Natural killer cell (primary cell): ENCODE data around the gene SLC39A11. TPM values are rescaled to one million over a fixed set of nuclear protein-coding genes. Genes with fewer than 3 reads are reported as not detected.

Experiments
- ATAC-seq, 3 donors: fragments of 150-1000 bp in 2 of 3; fragments of 200-7000 bp in 1 of 3; cut with Tn5 transposase; 1 replicate in 1 of 3; 2 replicates in 2 of 3; pipeline ENCODE4 v1.10.0; 2021; ENCODE audit warnings: mild to moderate bottlenecking in 2 of 3, moderate library complexity in 2 of 3
- DNase-seq, 2 donors: peaks; one replicate each; pipeline versions ENCODE4 v3.0.0 to v3.0.0-alpha.2; 2013 to 2021; ENCODE audit warnings: mixed read lengths in 1 of 2
- H3K27ac ChIP-seq: one replicate; pipeline ENCODE4 v1.5.1; 2013; ENCODE audit warnings: mild to moderate bottlenecking, low read length
- H3K27me3 ChIP-seq: one replicate; pipeline ENCODE4 v1.6.1; 2013; ENCODE audit warnings: low read length; ENCODE audit not compliant: control insufficient read depth, insufficient read depth
- H3K36me3 ChIP-seq: one replicate; pipeline ENCODE4 v1.6.1; 2013; ENCODE audit warnings: low read length; ENCODE audit not compliant: control insufficient read depth, insufficient read depth
- H3K4me1 ChIP-seq: one replicate; pipeline ENCODE4 v1.6.1; 2013; ENCODE audit warnings: low read length; ENCODE audit not compliant: control insufficient read depth, insufficient read depth
- H3K4me3 ChIP-seq: one replicate; pipeline ENCODE4 v1.5.1; 2013; ENCODE audit warnings: low read length
- H3K9me3 ChIP-seq: one replicate; pipeline ENCODE4 v1.6.1; 2013; ENCODE audit warnings: low read length; ENCODE audit not compliant: control insufficient read depth, insufficient read depth
- H3K27ac Mint-ChIP-seq, 2 donors: one replicate each; pipeline ENCODE4 v1.8.0; 2022; ENCODE audit warnings: mild to moderate bottlenecking in 2 of 2, mixed read lengths in 2 of 2, moderate library complexity in 1 of 2
- H3K27me3 Mint-ChIP-seq, 2 donors: one replicate each; pipeline ENCODE4 v1.8.0; 2022; ENCODE audit warnings: low read depth in 2 of 2, mixed read lengths in 2 of 2
- H3K36me3 Mint-ChIP-seq: one replicate; pipeline ENCODE4 v1.8.0; 2022; ENCODE audit warnings: mixed read lengths
- H3K4me1 Mint-ChIP-seq, 2 donors: one replicate each; pipeline ENCODE4 v1.8.0; 2022; ENCODE audit warnings: mixed read lengths in 2 of 2
- H3K4me3 Mint-ChIP-seq: one replicate; pipeline ENCODE4 v1.8.0; 2022; ENCODE audit warnings: mild to moderate bottlenecking, moderate library complexity, mixed read lengths
- H3K9me3 Mint-ChIP-seq, 2 donors: one replicate each; pipeline ENCODE4 v1.8.0; 2022; ENCODE audit warnings: mixed read lengths in 2 of 2
- CTCF ChIP-seq: fragments of 200-600 bp; IDR thresholded peaks from one replicate; pipeline ENCODE4 v1.8.0; 2022; ENCODE audit warnings: antibody characterized with exemption
- WGBS: methylation state at CpG from one replicate; pipeline ENCODE4 v1.1.7; 2013; ENCODE audit warnings: missing lambda C conversion rate; ENCODE audit not compliant: insufficient coverage; 5-methylcytosine and 5-hydroxymethylcytosine counted together
- intact Hi-C: fragments of 100-400 bp; cut with micrococcal nuclease; formaldehyde crosslinking; loops from one replicate; pipeline ENCODE4 v1.14.2; 2022
- total RNA-seq, 4 donors: library from RNA; stranded (reverse); fragments of 120-200 nt in 1 of 4; gene quantifications; one replicate each; pipeline versions ENCODE4 v1.2.3 to v1.2.4, GENCODE V29; 2013 to 2022

Gene SLC39A11
- total RNA-seq, 3 donors from 2014 or later (not counting 1 experiment from before 2014, with no cell fraction given): 32.6 to 44.9 (median 39.4) TPM

GRCh38 chr17:72672729-72673128, 419.8 kb downstream of the SLC39A11 start:
- peaks cover 0 to 2% of the 10 kb centered on the region in 2 donors for H3K9me3 Mint-ChIP-seq
- no peaks in the 10 kb centered on the region for H3K4me1 ChIP-seq
- no peak overlapping the region for H3K4me3 ChIP-seq
- WGBS: 94% methylated on average over 4 of the region's 4 CpGs
- no peak overlapping the region for H3K27ac Mint-ChIP-seq
- no peaks in the 10 kb centered on the region for H3K36me3 Mint-ChIP-seq
- no peak overlapping the region for H3K27ac ChIP-seq
- DNase-seq: no peak
- H3K9me3 ChIP-seq: no peaks in the 10 kb centered on the region
- H3K4me1 Mint-ChIP-seq: no peaks in the 10 kb centered on the region
- TF ChIP-seq CTCF: no peak
- intact Hi-C loops: no loop called here
- no peaks in the 10 kb centered on the region for H3K36me3 ChIP-seq
- H3K27me3 ChIP-seq: no peaks in the 10 kb centered on the region
- no peak for ATAC-seq
- H3K4me3 Mint-ChIP-seq: no peak overlapping the region
- H3K27me3 Mint-ChIP-seq: no peaks in the 10 kb centered on the region

DNA sequence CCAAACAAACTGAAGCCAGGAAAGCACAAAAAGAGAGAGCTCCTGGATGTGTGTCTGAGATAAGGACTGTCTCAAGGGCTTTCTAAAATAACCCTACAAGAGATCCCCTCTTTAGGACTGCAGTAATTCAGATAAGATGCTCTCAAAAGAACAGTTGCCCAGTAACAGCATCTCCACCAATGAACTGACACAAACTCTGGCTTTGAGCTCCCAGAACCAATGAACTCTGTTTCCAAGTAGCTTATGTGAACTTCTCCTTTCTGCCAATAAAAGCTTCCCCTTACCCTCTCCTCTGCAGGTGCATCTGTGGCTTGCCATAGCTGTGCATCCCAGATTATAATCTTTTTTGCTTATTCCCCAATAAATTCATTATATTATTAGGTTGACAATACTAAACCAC, 421.5 kb downstream of the SLC39A11 start:
- intact Hi-C loops: no loop called here

GRCh38 chr17:72667096-72668063, 425.1 kb downstream of the SLC39A11 start:
- Histone ChIP-seq H3K36me3 (no peaks in the 10 kb centered on the region), H3K27ac (no peak overlapping the region), H3K27me3 (no peaks in the 10 kb centered on the region), H3K4me1 (no peaks in the 10 kb centered on the region), H3K4me3 (no peak overlapping the region), H3K9me3 (no peaks in the 10 kb centered on the region)
- DNase-seq: no peak
- Mint-ChIP-seq H3K27ac (no peak overlapping the region), H3K36me3 (no peaks in the 10 kb centered on the region), H3K9me3 (peaks cover 2 to 4% of the 10 kb centered on the region in 2 donors), H3K4me1 (no peaks in the 10 kb centered on the region), H3K27me3 (no peaks in the 10 kb centered on the region), H3K4me3 (no peak overlapping the region)
- TF ChIP-seq CTCF: no peak
- no peak for ATAC-seq
- 93% methylated on average over 5 of the region's 5 CpGs for WGBS
- intact Hi-C loops: no loop called here

More for the DNA sequence above, 421.5 kb downstream of the SLC39A11 start:
- H3K9me3 Mint-ChIP-seq: peaks cover 0 to 2% of the 10 kb centered on the region in 2 donors
- H3K27ac Mint-ChIP-seq: no peak overlapping the region
- H3K4me1 ChIP-seq: no peaks in the 10 kb centered on the region
- no peak overlapping the region for H3K4me3 Mint-ChIP-seq
- DNase-seq: no peak
- H3K4me3 ChIP-seq: no peak overlapping the region
- no peaks in the 10 kb centered on the region for H3K36me3 Mint-ChIP-seq
- no peaks in the 10 kb centered on the region for H3K36me3 ChIP-seq
- no peak for TF ChIP-seq CTCF
- no peak for ATAC-seq
- no peak overlapping the region for H3K27ac ChIP-seq
- no peaks in the 10 kb centered on the region for H3K27me3 Mint-ChIP-seq
- no peaks in the 10 kb centered on the region for H3K4me1 Mint-ChIP-seq
- no peaks in the 10 kb centered on the region for H3K27me3 ChIP-seq
- no peaks in the 10 kb centered on the region for H3K9me3 ChIP-seq
